AG10803 (cell line): ENCODE data around the gene XPNPEP1.

Experiments
- DNase-seq: peaks from one replicate; pipeline ENCODE4 v3.0.0; 2010; ENCODE audit warnings: low read depth
- H3K4me3 ChIP-seq: 2 replicates; pipeline ENCODE4 v1.5.1; 2011; ENCODE audit warnings: mild to moderate bottlenecking, low read length, control low read depth
- TF ChIP-seq, protein P1 (sequence below): conservative IDR thresholded peaks from 2 replicates; pipeline ENCODE4 v1.5.1; 2011; ENCODE audit warnings: mild to moderate bottlenecking, low read length, control low read depth, inconsistent platforms

Gene XPNPEP1

DNA sequence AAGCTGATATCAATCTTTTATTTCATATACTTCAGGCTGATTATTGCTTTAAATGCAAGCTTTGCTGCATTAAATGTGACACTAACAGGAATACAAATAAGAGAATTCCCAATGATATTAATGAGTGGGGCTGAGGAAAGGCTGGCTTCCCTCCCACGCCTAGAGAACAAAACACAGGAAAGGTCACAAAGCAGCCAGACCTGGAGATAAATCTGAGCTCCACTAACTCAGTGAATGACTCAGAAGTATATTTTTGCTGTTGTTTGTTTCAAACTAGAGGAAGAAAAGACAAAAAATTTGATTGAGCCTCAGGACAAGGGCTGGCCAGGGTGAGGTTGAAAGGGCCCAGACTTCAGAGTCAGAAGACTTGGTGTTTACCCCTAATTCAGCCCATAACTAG is 88.1 kb downstream of the XPNPEP1 start:
- H3K4me3 ChIP-seq = no peak overlapping the region
- TF ChIP-seq, protein P1, sequence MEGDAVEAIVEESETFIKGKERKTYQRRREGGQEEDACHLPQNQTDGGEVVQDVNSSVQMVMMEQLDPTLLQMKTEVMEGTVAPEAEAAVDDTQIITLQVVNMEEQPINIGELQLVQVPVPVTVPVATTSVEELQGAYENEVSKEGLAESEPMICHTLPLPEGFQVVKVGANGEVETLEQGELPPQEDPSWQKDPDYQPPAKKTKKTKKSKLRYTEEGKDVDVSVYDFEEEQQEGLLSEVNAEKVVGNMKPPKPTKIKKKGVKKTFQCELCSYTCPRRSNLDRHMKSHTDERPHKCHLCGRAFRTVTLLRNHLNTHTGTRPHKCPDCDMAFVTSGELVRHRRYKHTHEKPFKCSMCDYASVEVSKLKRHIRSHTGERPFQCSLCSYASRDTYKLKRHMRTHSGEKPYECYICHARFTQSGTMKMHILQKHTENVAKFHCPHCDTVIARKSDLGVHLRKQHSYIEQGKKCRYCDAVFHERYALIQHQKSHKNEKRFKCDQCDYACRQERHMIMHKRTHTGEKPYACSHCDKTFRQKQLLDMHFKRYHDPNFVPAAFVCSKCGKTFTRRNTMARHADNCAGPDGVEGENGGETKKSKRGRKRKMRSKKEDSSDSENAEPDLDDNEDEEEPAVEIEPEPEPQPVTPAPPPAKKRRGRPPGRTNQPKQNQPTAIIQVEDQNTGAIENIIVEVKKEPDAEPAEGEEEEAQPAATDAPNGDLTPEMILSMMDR = no peak
- no peak for DNase-seq

DNA sequence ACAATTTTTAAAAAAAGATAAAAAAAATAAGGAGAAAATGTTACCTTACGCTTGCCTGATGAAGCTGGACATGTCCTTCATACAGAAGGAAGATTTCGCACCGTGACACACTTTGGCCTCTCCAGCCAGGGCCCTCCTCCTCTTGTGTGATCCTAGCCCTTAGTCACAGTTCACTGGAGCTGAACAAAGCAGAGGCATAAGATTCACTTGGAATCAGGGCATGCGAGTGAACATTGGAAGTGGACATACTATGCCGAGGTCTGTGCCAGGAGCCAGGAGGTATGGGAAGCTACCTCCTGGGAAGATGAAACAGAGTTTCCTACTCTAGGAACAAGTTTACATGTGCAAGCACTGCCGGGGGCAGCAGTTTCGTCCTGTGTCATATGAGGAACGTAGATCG is 91.5 kb downstream of the XPNPEP1 start:
- H3K4me3 ChIP-seq = no peak overlapping the region
- TF ChIP-seq, protein P1 = no peak
- no peak for DNase-seq

DNA sequence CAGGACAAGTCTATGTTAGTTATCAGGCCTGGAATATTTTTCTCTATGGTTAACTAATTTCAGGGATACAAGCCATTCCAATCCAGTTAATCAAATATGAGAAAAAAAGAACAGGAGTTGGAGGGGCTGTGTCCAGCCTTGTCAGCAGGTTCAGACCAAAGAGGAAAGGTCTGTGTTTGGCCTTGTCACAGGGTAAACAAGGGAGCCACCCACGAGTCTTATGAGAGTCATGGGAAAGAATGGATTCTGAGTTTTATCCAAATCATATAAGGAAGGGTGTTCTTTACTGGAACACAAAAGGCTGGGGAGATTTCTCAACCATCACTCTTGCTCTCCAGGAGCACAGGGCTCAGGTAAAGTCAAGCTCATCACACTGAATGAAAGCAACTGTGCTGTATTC is 99.1 kb downstream of the XPNPEP1 start:
- H3K4me3 ChIP-seq = no peak overlapping the region
- TF ChIP-seq, protein P1 = no peak
- DNase-seq = no peak

DNA sequence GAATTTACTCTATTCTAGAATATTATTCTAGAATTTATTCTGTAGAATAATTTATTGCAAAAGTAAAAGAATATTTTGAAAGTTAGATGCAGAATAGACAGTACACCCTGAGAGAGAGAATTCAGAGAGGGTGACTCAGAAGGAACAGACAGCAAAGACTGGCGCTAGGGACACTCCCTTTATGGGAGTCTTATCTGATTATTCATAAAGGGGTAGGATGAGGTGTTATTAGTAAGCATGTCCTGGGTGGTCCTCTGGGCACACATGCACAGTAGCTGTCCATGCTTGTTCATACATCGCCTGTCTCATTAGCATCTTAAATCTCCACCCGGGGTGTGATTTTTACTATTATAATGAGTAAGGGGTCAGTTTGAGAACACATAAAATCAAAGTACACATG is 100.1 kb downstream of the XPNPEP1 start:
- no peak overlapping the region for H3K4me3 ChIP-seq
- no peak for DNase-seq
- TF ChIP-seq, protein P1 = no peak

DNA sequence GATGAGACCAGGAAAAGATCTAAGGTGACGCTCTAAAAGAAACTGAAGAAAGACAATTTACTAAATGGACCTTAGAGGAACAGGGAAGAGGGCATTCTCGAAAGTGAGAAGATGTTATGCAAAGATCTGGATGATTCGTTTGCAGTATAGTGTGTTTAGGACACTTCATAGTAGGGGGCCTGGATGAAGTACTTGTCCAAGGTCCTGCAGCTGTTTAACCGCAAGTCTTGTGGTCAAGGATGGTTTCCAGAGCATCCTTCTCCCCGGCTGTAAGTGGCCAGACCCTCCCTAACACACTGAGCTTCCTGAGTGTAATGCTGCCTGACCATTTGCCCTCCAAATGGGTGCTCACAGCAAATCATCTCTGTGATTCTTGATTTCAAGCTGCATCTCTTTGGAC is 101.6 kb downstream of the XPNPEP1 start:
- no peak overlapping the region for H3K4me3 ChIP-seq
- TF ChIP-seq, protein P1 = no peak
- DNase-seq = no peak

DNA sequence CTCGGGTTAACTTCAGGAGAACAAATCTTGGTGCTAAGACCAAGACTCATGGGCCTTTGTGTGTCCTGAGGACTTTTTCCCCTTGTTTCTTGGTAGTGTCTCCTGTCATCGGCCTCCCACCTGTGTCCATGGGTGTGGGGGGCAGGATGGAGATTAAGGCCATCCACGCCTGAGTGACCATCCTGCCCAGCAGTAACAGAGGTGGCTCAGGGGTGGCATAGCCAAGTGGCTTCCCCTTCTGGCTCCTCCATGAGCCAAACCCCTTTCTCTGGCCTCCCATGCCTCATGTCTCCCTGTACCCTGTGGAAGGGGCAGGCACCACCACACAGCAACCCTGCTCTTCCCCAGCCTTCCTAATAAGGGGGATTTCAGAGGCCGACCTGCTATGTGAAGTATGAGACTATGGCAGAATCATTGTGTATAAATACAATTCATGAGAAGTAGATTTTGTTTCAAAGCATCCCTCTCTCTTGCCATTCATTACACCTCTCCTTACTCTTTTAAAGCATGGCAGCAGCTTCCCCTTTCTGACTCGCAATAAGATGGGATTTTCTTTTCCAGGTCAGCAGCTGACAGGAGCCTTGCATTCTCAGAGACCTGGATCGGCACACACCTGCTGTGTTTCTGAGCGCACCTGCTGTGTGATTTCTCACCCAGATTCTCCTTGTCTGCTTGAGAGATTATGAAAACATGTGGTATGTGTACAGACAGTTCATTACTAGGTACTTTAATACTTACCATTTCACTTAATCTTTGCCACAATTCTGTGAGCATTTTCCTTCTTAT is 102.5 kb downstream of the XPNPEP1 start:
- no peak for DNase-seq
- no peak overlapping the region for H3K4me3 ChIP-seq
- TF ChIP-seq, protein P1 = no peak

DNA sequence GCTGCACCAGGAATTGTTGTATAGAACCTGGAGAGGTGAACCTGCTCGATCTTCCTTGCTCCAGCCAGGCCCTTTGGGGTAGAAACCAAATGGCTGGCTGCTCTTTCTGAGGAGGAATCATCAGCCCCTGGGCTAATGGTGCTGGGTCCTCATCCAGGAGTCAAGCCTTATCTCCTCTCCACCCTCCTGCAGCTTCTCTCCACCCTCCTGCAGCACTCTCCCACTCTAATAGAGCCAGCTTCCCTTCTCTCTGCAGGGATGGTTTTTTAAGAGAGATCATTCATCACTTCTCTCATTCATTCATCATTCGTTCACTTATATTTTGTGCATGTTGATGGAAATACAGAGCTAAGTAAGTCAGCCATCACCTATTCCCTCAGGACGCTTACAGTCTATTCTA is 103.5 kb downstream of the XPNPEP1 start:
- no peak overlapping the region for H3K4me3 ChIP-seq
- DNase-seq = no peak
- TF ChIP-seq, protein P1 = no peak
